IPS-20b (cell line): Measurements from ENCODE around the gene CYP2A7.
A peak's percentile ranks its signal among the peaks of the same experiment; 100 is the strongest.
"Not testable (repeated sequence)": the region's sequence is repeated elsewhere in the genome, so short reads cannot be mapped to it uniquely, and the experiment has no call there.

Experiments
- H3K27ac ChIP-seq: one replicate; pipeline ENCODE4 v1.5.1; 2013; ENCODE audit warnings: low read length
- H3K27me3 ChIP-seq: 2 replicates; pipeline ENCODE4 v1.6.1; 2013; ENCODE audit warnings: mild to moderate bottlenecking, low read length, inconsistent platforms; ENCODE audit not compliant: insufficient read depth
- H3K36me3 ChIP-seq: 2 replicates; pipeline ENCODE4 v1.6.1; 2013; ENCODE audit warnings: low read depth, mild to moderate bottlenecking, inconsistent platforms, low read length, moderate library complexity; ENCODE audit not compliant: insufficient read depth
- H3K4me1 ChIP-seq: 2 replicates; pipeline ENCODE4 v1.6.1; 2013; ENCODE audit warnings: mild to moderate bottlenecking, control low read depth, inconsistent platforms, low read length, moderate library complexity; ENCODE audit not compliant: insufficient read depth
- H3K4me3 ChIP-seq: 2 replicates; pipeline ENCODE4 v1.5.1; 2013; ENCODE audit warnings: mild to moderate bottlenecking, low read length, inconsistent platforms
- H3K9ac ChIP-seq: 2 replicates; pipeline ENCODE4 v1.6.1; 2013; ENCODE audit warnings: low read depth, mild to moderate bottlenecking, inconsistent platforms, low read length, moderate library complexity
- H3K9me3 ChIP-seq: 2 replicates; pipeline ENCODE4 v1.6.1; 2013; ENCODE audit warnings: mild to moderate bottlenecking, low read depth, low read length, inconsistent platforms; ENCODE audit not compliant: insufficient read depth

Gene CYP2A7

GRCh38 chr19:40889366-40889765, 7.3 kb upstream of the CYP2A7 start:
- no peak overlapping the region for H3K9ac ChIP-seq
- no peak overlapping the region for H3K27ac ChIP-seq
- no peaks in the 10 kb centered on the region for H3K9me3 ChIP-seq
- peaks cover 12% of the 10 kb centered on the region; the same call in 1 of the 2 replicates for H3K27me3 ChIP-seq
- H3K4me3 ChIP-seq = no peak overlapping the region
- no peaks in the 10 kb centered on the region for H3K36me3 ChIP-seq
- H3K4me1 ChIP-seq = no peaks in the 10 kb centered on the region

- H3K4me1 ChIP-seq = no peaks in the 10 kb centered on the region
- H3K9ac ChIP-seq = no peak overlapping the region
- no peaks in the 10 kb centered on the region for H3K36me3 ChIP-seq
- H3K4me3 ChIP-seq = no peak overlapping the region
- peaks cover 12% of the 10 kb centered on the region; the same call in 1 of the 2 replicates for H3K27me3 ChIP-seq
- no peaks in the 10 kb centered on the region for H3K9me3 ChIP-seq
- H3K27ac ChIP-seq = no peak overlapping the region
These were observed 6.2 kb upstream of the CYP2A7 start for GRCh38 chr19:40888191-40888590.

GRCh38 chr19:40884187-40884931, 2.3 kb upstream of the CYP2A7 start:
- not testable (repeated sequence) for H3K9ac ChIP-seq, H3K27ac ChIP-seq, H3K36me3 ChIP-seq, H3K4me1 ChIP-seq, H3K9me3 ChIP-seq, H3K4me3 ChIP-seq, H3K27me3 ChIP-seq

- not testable (repeated sequence) for H3K27ac ChIP-seq, H3K9ac ChIP-seq, H3K36me3 ChIP-seq, H3K4me3 ChIP-seq, H3K4me1 ChIP-seq, H3K9me3 ChIP-seq
- peaks cover 18% of the 10 kb centered on the region for H3K27me3 ChIP-seq
These were observed 2.7 kb downstream of the CYP2A7 start for GRCh38 chr19:40879349-40879748.

GRCh38 chr19:40875526-40875951, 6.5 kb downstream of the CYP2A7 start:
- not testable (repeated sequence) for H3K9ac ChIP-seq, H3K9me3 ChIP-seq, H3K4me1 ChIP-seq, H3K36me3 ChIP-seq, H3K27ac ChIP-seq
- Histone ChIP-seq H3K4me3 (peak overlapping the region; percentile 56; the same call in 1 of the 2 replicates), H3K27me3 (peaks cover 17% of the 10 kb centered on the region)

GRCh38 chr19:40874874-40875273, 7.2 kb downstream of the CYP2A7 start:
- H3K27ac ChIP-seq, H3K4me1 ChIP-seq, H3K4me3 ChIP-seq, H3K9ac ChIP-seq, H3K36me3 ChIP-seq, H3K9me3 ChIP-seq: not testable (repeated sequence)
- H3K27me3 ChIP-seq = peaks cover 17% of the 10 kb centered on the region

- H3K27me3 ChIP-seq = peaks cover 17% of the 10 kb centered on the region
- H3K9me3 ChIP-seq, H3K4me1 ChIP-seq, H3K36me3 ChIP-seq, H3K4me3 ChIP-seq, H3K27ac ChIP-seq, H3K9ac ChIP-seq: not testable (repeated sequence)
These were observed 8.2 kb downstream of the CYP2A7 start for GRCh38 chr19:40873873-40874272.

GRCh38 chr19:40872209-40872608, 9.8 kb downstream of the CYP2A7 start:
- Histone ChIP-seq H3K9me3 (no peaks in the 10 kb centered on the region), H3K27ac (no peak overlapping the region), H3K27me3 (peaks cover 16% of the 10 kb centered on the region), H3K4me3 (no peak overlapping the region), H3K36me3 (no peaks in the 10 kb centered on the region), H3K9ac (no peak overlapping the region), H3K4me1 (no peaks in the 10 kb centered on the region)

GRCh38 chr19:40867701-40868100, 14.3 kb downstream of the CYP2A7 start:
- no peaks in the 10 kb centered on the region for H3K27me3 ChIP-seq
- H3K9ac ChIP-seq = no peak overlapping the region
- H3K27ac ChIP-seq = no peak overlapping the region
- no peaks in the 10 kb centered on the region for H3K4me1 ChIP-seq
- H3K4me3 ChIP-seq = no peak overlapping the region
- H3K9me3 ChIP-seq = no peaks in the 10 kb centered on the region
- H3K36me3 ChIP-seq = no peaks in the 10 kb centered on the region

GRCh38 chr19:40864739-40865496, 17.1 kb downstream of the CYP2A7 start:
- not testable (repeated sequence) for H3K9me3 ChIP-seq, H3K4me1 ChIP-seq, H3K27ac ChIP-seq, H3K27me3 ChIP-seq, H3K36me3 ChIP-seq, H3K4me3 ChIP-seq, H3K9ac ChIP-seq

- Histone ChIP-seq H3K36me3 (no peaks in the 10 kb centered on the region), H3K9ac (no peak overlapping the region)
These were observed 19.2 kb downstream of the CYP2A7 start for GRCh38 chr19:40862785-40863184.

GRCh38 chr19:40862333-40862732, 19.7 kb downstream of the CYP2A7 start:
- Histone ChIP-seq H3K4me1 (no peaks in the 10 kb centered on the region), H3K27me3 (no peaks in the 10 kb centered on the region), H3K4me3 (no peak overlapping the region), H3K9ac (no peak overlapping the region), H3K36me3 (no peaks in the 10 kb centered on the region), H3K9me3 (no peaks in the 10 kb centered on the region), H3K27ac (no peak overlapping the region)

More at GRCh38 chr19:40862785-40863184, 19.2 kb downstream of the CYP2A7 start:
- H3K4me3 ChIP-seq = no peak overlapping the region
- H3K4me1 ChIP-seq = no peaks in the 10 kb centered on the region
- no peaks in the 10 kb centered on the region for H3K27me3 ChIP-seq
- no peaks in the 10 kb centered on the region for H3K9me3 ChIP-seq
- H3K27ac ChIP-seq = no peak overlapping the region
